ENCODE results near the gene CACNA2D1. TPM values are rescaled to one million over a fixed set of nuclear protein-coding genes. Genes with fewer than 3 reads are reported as not detected.
A peak's percentile ranks its signal among the peaks of the same experiment; 100 is the strongest.

The CACNA2D1 gene
- total and polyA plus RNA-seq, 8 donors, result 0.79 to 5.0 (median 2.1) TPM

- WGBS, 2 donors, result 50 to 61% methylated on average over 4 of the region's 4 CpGs
- no peaks in the 10 kb centered on the region for H3K36me3 ChIP-seq
- no peak for FAIRE-seq
- no peaks in the 10 kb centered on the region for H3K27me3 ChIP-seq
- no peak for ATAC-seq
- no peak overlapping the region for H3K27ac ChIP-seq
- TF ChIP-seq CTCF (IDR thresholded peaks at IDR 0.05), result no peak
- no peak for DNase-seq
- H3K4me1 ChIP-seq, result no peaks in the 10 kb centered on the region
- no peaks in the 10 kb centered on the region for H3K9me3 ChIP-seq
- H3K4me3 ChIP-seq, result no peak overlapping the region
- intact Hi-C loops (cut with DNase I), result no loop called here
These were observed 486.1 kb downstream of the CACNA2D1 start for GRCh38 chr7:81957517-81957916.

- Histone ChIP-seq H3K27ac (no peak overlapping the region), H3K4me3 (no peak overlapping the region), H3K4me1 (no peaks in the 10 kb centered on the region), H3K27me3 (no peaks in the 10 kb centered on the region), H3K36me3 (no peaks in the 10 kb centered on the region), H3K9me3 (no peaks in the 10 kb centered on the region)
- 19 to 23% methylated on average over 4 of the region's 4 CpGs for WGBS, 2 donors
- TF ChIP-seq CTCF (IDR thresholded peaks at IDR 0.05), result peak in 1 of 4 donors; percentile 19
- intact Hi-C loops (cut with DNase I), result no loop called here
- ATAC-seq, result peak in 3 of 4 donors; percentile 65 to 81 (median 71)
- no peak for FAIRE-seq
- DNase-seq, result no peak
These were observed 487.1 kb downstream of the CACNA2D1 start for GRCh38 chr7:81956520-81956919.

GRCh38 chr7:81949306-81949705, 494.3 kb downstream of the CACNA2D1 start:
- H3K4me1 ChIP-seq, result peaks cover 0 to 11% (median 5%) of the 10 kb centered on the region in 3 donors
- no peak for TF ChIP-seq CTCF (IDR thresholded peaks at IDR 0.05)
- no peak overlapping the region for H3K4me3 ChIP-seq
- H3K36me3 ChIP-seq, result no peaks in the 10 kb centered on the region
- ATAC-seq, result no peak
- no peak overlapping the region for H3K27ac ChIP-seq
- intact Hi-C loops (cut with DNase I), result no loop called here
- no peak for FAIRE-seq
- H3K9me3 ChIP-seq, result no peaks in the 10 kb centered on the region
- H3K27me3 ChIP-seq, result peaks cover 0 to 4% (median 0%) of the 10 kb centered on the region in 4 donors
- DNase-seq, result no peak

GRCh38 chr7:81944058-81944457, 499.5 kb downstream of the CACNA2D1 start:
- FAIRE-seq (no peak), DNase-seq (no peak), ATAC-seq (peak in 3 of 4 donors; percentile 51 to 75 (median 59))
- Histone ChIP-seq H3K4me3 (no peak overlapping the region), H3K27ac (no peak overlapping the region), H3K9me3 (no peaks in the 10 kb centered on the region), H3K4me1 (peaks cover 0 to 11% (median 7%) of the 10 kb centered on the region in 3 donors), H3K36me3 (no peaks in the 10 kb centered on the region), H3K27me3 (peaks cover 0 to 4% (median 0%) of the 10 kb centered on the region in 4 donors)
- TF ChIP-seq CTCF (IDR thresholded peaks at IDR 0.05), result no peak
- intact Hi-C loops (cut with DNase I), result no loop called here
- 29% methylated on average over 2 of the region's 2 CpGs for WGBS, 2 donors

- DNase-seq, result no peak
- Histone ChIP-seq H3K4me3 (no peak overlapping the region), H3K27ac (no peak overlapping the region), H3K4me1 (no peaks in the 10 kb centered on the region), H3K27me3 (no peaks in the 10 kb centered on the region), H3K9me3 (no peaks in the 10 kb centered on the region), H3K36me3 (no peaks in the 10 kb centered on the region)
- no peak for ATAC-seq
- no peak for FAIRE-seq
- TF ChIP-seq CTCF (IDR thresholded peaks at IDR 0.05), result no peak
- intact Hi-C loops (cut with DNase I), result no loop called here
These were observed 506.5 kb downstream of the CACNA2D1 start for GRCh38 chr7:81937091-81937490.

Data from pancreas (tissue), 10 donors.